Smooth muscle cell (in vitro differentiated cells): ENCODE measurements around the gene ANXA6. TPM values are rescaled to one million over a fixed set of nuclear protein-coding genes. Genes with fewer than 3 reads are reported as not detected.

Experiments used
- DNase-seq: peaks from one replicate; lab custom pipeline; 2025; ENCODE audit not compliant: unreplicated experiment; lab: John Stamatoyannopoulos, UW
- H2AFZ ChIP-seq: fragments of 200-600 bp; sonication (generic); 2 replicates; pipeline ENCODE4 v1.6.0; 2016; ENCODE audit warnings: antibody characterized with exemption, low read depth, mild to moderate bottlenecking
- H3F3A ChIP-seq: fragments of 200-600 bp; sonication (generic); 2 replicates; pipeline ENCODE4 v1.6.0; 2017; ENCODE audit warnings: antibody characterized with exemption, low read depth
- H3K27ac ChIP-seq: fragments of 200-600 bp; sonication (generic); 2 replicates; pipeline ENCODE4 v1.5.1; 2016; ENCODE audit warnings: low read depth, mild to moderate bottlenecking
- H3K27me3 ChIP-seq: fragments of 200-600 bp; sonication (generic); 2 replicates; pipeline ENCODE4 v1.6.1; 2016; ENCODE audit warnings: low read depth, mild to moderate bottlenecking
- H3K36me3 ChIP-seq: fragments of 200-600 bp; sonication (generic); 2 replicates; pipeline ENCODE4 v1.5.1; 2016; ENCODE audit warnings: low read depth
- H3K4me1 ChIP-seq: fragments of 200-600 bp; sonication (generic); 2 replicates; pipeline ENCODE4 v1.5.1; 2016; ENCODE audit warnings: low read depth
- H3K4me2 ChIP-seq: fragments of 200-600 bp; sonication (generic); 2 replicates; pipeline ENCODE4 v1.6.0; 2016; ENCODE audit warnings: mild to moderate bottlenecking
- H3K4me3 ChIP-seq: fragments of 200-600 bp; sonication (generic); 2 replicates; pipeline ENCODE4 v1.5.1; 2016; ENCODE audit warnings: mild to moderate bottlenecking
- H3K79me2 ChIP-seq: fragments of 200-600 bp; sonication (generic); 2 replicates; pipeline ENCODE4 v1.6.0; 2016; ENCODE audit warnings: low read depth, mild to moderate bottlenecking
- H3K9ac ChIP-seq: fragments of 200-600 bp; sonication (generic); 2 replicates; pipeline ENCODE4 v1.6.0; 2016; ENCODE audit warnings: low read depth
- H3K9me3 ChIP-seq: fragments of 200-600 bp; sonication (generic); replicated peaks from 2 replicates; pipeline ENCODE4 v1.5.1; 2016; ENCODE audit warnings: low read depth
- H4K20me1 ChIP-seq: fragments of 200-600 bp; sonication (generic); 2 replicates; pipeline ENCODE4 v1.6.0; 2016; ENCODE audit warnings: low read depth
- CTCF ChIP-seq: fragments of 200-600 bp; sonication (generic); IDR thresholded peaks from 2 replicates; pipeline ENCODE4 v1.5.1; 2017; ENCODE audit warnings: borderline replicate concordance, mild to moderate bottlenecking, antibody characterized with exemption; ENCODE audit not compliant: insufficient read depth, poor library complexity, severe bottlenecking
- WGBS: methylation state at CpG from one replicate; pipeline ENCODE4 v1.1.7; 2016; ENCODE audit warnings: low lambda C conversion rate; 5-methylcytosine and 5-hydroxymethylcytosine counted together
- polyA plus RNA-seq: library from polyadenylated mRNA; unstranded; fragments of >200 nt; fragmentation: Nextera tagmentation; extraction: Ambion mirVana; gene quantifications from 2 replicates; pipeline ENCODE4 v1.2.1, GENCODE V29; 2016
- total RNA-seq: library from RNA; depleted of rRNA; stranded (reverse); fragments of >200 nt; gene quantifications from 2 replicates; pipeline ENCODE4 v1.2.3, GENCODE V29; 2014

ANXA6 gene
- total and polyA plus RNA-seq, 2 experiments from 2014 or later = 264 to 279 TPM

DNA sequence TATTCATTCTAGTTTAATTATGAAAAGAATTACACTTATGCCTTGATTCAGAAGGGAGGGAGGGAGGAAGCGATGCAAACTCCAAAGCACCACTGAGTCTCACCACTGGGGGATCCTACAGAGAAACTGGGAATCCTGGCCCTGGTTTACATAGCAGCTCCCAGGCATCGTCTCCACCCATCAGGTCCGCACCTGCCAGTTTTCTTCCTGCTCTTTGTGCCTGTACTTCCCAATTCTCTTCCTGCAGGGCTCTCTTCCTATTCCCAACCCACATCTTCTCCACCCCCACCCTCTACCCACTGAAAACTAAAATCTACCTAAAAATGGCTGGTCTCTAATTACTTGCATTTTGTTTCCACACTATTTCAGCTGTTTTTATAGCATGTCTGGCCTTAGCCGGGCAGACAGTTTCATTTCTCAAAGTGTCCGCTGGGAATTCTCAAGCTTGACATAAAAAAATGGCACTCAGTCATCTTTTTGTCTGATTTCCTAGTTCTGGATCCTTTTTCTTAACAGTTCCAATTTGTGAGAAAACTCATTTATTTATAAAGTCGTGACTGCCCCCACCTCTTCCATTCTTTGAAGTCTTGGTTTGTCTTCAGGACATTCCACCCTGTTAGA, 75.2 kb downstream of the ANXA6 start:
- H3K9me3 ChIP-seq = no peaks in the 10 kb centered on the region
- no peaks in the 10 kb centered on the region for H3K36me3 ChIP-seq
- H4K20me1 ChIP-seq = peaks cover 28% of the 10 kb centered on the region
- peak overlapping the region; percentile 89 for H3K4me2 ChIP-seq
- no peak overlapping the region for H2AFZ ChIP-seq
- H3K4me3 ChIP-seq = peak overlapping the region; percentile 96
- H3K27me3 ChIP-seq = no peaks in the 10 kb centered on the region
- WGBS = 76% methylated on average over 6 of the region's 6 CpGs
- H3F3A ChIP-seq = peaks cover 14% of the 10 kb centered on the region
- peak overlapping the region; percentile 100 for H3K27ac ChIP-seq
- H3K9ac ChIP-seq = peak overlapping the region; percentile 99
- DNase-seq = no peak
- H3K79me2 ChIP-seq = peaks cover 30% of the 10 kb centered on the region
- H3K4me1 ChIP-seq = peaks cover 12% of the 10 kb centered on the region
- TF ChIP-seq CTCF = no peak

- no peak for DNase-seq
- no peak for TF ChIP-seq CTCF
- H3K79me2 ChIP-seq = peaks cover 38% of the 10 kb centered on the region
These were observed 75.9 kb downstream of the ANXA6 start for GRCh38 chr5:151081431-151082281.

DNA sequence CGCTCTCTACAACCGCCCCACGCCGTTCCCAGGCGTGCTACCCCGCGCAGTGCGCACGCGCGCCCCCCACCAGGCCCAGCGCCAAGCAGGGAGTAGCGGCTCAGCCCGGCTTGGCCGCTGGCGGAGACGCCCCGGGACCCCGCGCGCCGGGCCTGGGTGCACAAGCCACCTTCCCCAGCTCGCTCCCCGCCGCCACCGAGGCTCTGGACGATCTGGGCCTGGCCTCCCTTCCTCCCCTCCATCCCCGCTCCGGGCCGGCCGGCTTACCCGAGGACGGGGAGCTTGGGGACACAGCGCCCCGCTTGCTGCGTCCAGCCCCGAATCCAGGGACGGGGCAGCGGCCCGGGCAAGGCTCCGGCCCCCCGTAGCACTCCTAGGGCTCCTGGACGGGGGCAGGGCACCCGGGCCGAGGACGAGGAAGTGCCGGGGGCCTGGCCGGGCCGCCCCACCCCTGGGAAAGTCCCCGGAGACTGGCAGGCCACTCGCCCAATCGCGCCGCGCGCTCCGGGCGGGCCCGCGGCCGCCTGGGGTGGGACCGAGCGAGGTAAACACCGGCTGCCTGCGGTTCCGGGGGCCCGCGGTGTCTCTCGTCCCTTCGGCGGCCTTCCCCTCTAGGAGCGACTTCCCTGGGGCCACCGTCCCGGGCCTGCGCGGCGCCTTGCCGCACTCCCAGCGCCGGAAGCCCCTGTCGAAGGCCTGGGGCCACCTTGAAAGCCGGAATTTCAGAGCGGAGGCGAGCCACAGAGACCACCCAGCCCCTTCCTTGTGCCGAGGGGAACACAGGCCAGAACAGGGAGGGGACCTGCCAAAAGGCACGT, 76.8 kb downstream of the ANXA6 start, which contains the start of gene TNIP1:
Gene TNIP1, minus strand, starts transcription at position 422 of the 818 bp plus-strand sequence. CDS start 15,939 bp downstream, outside the sequence.
- Histone ChIP-seq H3K27ac (peak within 1 kb of the TSS; percentile 100), H3K4me2 (peak within 1 kb of the TSS; percentile 89), H4K20me1 (peaks cover 44% of the 10 kb centered on the region), H3K9me3 (no peaks in the 10 kb centered on the region), H3K4me1 (peaks cover 12% of the 10 kb centered on the region), H3K9ac (peak within 1 kb of the TSS; percentile 99), H3K27me3 (no peaks in the 10 kb centered on the region), H3K79me2 (peaks cover 46% of the 10 kb centered on the region), H2AFZ (no peak within 1 kb of the TSS), H3K4me3 (peak within 1 kb of the TSS; percentile 96), H3K36me3 (no peaks in the 10 kb centered on the region), H3F3A (peaks cover 9% of the 10 kb centered on the region)
- under 1% methylated on average over 75 of the region's 86 CpGs for WGBS
- DNase-seq = peak; percentile 76
- no peak for TF ChIP-seq CTCF

More at GRCh38 chr5:151081431-151082281, 75.9 kb downstream of the ANXA6 start:
- H3K4me1 ChIP-seq = peaks cover 12% of the 10 kb centered on the region
- no peaks in the 10 kb centered on the region for H3K9me3 ChIP-seq
- WGBS = 18% methylated on average over 15 of the region's 15 CpGs
- H3K27me3 ChIP-seq = no peaks in the 10 kb centered on the region
- no peaks in the 10 kb centered on the region for H3K36me3 ChIP-seq
- H3K4me3 ChIP-seq = peak overlapping the region; percentile 96
- peak overlapping the region; percentile 89 for H3K4me2 ChIP-seq
- H3K9ac ChIP-seq = peak overlapping the region; percentile 99
- peaks cover 14% of the 10 kb centered on the region for H3F3A ChIP-seq
- peak overlapping the region; percentile 100 for H3K27ac ChIP-seq
- peaks cover 36% of the 10 kb centered on the region for H4K20me1 ChIP-seq
- no peak overlapping the region for H2AFZ ChIP-seq
